Measurements from ENCODE around the gene ATXN7L1.

Gene ATXN7L1

DNA sequence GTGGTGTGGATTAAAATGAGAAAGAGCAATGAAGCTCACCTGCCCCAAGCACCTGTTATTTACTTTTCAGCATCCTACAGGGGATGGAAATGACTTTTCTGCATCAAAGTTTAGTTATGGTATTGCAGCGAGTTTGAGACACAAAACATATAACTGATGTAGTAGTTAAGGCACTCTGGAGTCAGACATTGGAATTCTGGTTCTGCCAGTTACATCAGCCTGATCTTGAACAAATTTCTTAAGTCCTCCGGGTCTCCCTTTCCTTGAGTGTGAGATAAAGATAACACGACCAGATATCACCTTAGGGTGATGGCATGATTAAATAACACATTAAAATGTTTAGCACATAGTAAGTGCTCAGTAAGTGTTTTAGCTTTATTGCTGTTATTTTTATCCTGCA, 97.4 kb downstream of the ATXN7L1 start:
- DNase-seq (ENCODE audit: low spot score) = no peak

DNA sequence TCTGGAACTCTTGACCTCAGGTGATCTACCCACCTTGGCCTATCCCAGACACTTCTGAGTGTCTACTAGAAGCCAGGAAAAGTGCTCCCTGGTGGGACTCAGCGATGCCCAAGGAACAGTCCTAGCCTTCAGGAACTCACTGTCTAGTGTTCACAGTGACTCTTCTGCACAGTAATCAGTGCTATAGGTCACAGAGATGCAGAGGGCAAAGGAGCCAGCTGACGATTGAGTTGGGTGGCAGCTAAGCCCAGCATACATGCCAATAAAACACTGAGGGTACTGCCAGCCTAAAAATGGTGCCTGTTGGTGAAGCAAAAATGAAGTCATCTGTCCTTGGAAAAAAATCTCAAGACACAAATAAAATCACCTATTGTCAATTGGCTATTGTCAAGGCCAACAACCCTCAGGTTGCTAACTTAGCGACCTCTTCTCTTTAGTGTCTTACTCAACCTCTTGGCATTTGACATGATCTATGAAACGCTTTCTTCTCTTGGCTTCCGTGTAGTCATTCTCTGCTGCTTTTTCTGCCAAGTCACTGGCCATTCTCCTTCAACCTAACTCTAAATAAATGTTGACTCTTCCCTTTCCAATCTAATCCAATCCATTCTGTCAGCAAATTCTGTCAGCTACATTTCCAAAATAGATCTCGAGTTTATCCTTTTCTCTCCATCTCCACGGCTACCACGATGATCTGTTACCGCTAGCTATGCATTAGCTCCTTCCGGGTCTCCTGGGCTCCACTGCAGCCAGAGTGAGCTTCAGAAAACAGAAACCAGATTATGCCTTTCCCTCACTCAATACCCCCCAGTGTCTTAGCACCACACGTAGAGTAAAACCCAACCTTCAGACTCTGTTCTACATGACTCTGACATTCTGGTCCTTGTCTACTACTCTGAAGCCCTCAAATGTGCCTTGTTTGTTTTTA, 99.2 kb downstream of the ATXN7L1 start:
- no peak for DNase-seq (ENCODE audit: low spot score)

DNA sequence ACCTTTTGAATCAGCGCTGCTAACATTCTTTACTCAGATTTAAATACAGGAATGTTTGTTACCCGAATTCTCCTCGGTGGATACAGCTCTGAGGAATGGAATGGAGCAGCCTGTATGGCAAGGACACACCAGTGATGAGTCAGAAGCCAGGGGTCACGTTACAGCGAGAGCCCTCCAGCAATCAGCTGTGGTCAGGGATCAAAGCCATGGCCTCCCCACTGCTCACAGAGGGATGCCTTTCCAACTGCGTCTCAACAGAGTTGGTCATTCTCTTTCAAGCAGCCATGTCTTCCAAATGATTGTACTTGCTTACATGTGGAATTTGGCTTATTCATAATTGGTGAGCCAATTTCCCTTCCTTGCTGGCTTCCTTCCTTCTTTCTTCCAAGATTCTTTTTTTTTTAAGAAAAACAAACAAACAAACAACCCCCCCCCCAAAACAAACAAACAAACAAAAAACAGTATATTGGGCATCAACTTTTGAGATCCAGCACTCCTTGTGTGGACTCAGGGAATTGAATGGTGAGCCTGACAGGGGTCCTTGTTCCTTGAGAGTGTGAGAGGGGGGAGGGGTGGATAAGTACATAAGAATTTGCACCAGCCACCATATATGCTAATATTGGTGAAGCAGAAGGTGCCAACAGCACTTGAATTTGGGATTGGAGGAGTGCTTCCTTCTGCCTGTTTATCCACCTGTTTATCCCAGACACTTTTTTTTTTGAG, 100.2 kb downstream of the ATXN7L1 start:
- DNase-seq (ENCODE audit: low spot score) = peak; percentile 91

- DNase-seq (ENCODE audit: low spot score) = no peak
Observed at GRCh38 chr7:105775580-105775979, 100.8 kb downstream of the ATXN7L1 start.

DNA sequence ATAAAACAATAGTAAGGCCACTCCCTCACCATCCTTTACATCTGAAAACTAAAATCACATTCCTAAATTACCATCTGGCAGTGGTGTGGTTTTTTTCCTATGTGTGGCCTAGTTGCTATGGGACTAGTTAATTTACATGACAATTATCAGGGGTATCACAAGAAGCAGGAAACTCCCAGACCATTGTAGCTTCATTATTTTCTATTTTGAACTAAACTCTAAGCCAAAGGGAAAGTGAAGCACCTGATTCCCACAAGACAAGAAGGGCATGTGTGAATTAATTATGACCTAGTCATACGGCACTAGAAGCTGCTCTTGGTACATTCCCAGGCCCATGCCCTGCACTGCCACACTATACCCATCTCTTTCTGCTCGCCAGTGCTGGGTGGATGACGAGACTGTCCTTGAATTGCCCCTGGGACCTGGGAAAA, 103.4 kb downstream of the ATXN7L1 start:
- DNase-seq (ENCODE audit: low spot score) = no peak

DNA sequence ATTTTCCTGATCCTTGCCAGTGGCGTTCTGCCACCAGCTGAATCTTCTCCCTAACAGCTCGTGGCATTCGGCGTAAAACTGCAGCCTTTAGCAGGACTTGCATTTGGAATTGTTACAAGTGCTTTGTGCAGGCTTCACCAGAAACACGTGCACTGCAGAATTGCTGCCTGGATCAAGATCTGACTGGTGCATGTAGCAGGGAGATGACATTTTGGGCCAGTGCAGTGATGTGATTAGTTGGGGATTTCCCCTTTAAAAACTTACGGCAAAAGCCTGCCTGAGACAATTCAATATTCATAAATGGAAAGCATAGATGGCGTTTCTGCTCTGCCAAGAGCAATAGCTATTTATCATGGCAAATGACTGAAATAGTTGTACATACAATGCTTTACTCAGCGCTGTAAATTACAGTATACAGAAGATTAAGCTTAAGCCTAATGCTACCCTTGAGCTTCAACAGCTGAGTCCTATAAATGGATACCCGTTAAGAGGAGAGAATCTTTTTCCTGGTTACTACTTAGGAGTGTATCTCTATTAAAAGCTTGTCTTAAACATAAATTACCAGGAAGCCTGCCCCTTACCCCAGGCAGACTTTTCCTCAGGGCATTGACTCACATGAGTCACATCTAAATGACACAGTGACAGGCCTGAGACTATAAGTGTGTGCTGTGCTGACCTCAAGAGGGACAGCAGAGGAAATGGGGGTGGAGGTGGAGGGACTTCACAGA, 106.3 kb downstream of the ATXN7L1 start:
- peak; percentile 17 for DNase-seq (ENCODE audit: low spot score)

DNA sequence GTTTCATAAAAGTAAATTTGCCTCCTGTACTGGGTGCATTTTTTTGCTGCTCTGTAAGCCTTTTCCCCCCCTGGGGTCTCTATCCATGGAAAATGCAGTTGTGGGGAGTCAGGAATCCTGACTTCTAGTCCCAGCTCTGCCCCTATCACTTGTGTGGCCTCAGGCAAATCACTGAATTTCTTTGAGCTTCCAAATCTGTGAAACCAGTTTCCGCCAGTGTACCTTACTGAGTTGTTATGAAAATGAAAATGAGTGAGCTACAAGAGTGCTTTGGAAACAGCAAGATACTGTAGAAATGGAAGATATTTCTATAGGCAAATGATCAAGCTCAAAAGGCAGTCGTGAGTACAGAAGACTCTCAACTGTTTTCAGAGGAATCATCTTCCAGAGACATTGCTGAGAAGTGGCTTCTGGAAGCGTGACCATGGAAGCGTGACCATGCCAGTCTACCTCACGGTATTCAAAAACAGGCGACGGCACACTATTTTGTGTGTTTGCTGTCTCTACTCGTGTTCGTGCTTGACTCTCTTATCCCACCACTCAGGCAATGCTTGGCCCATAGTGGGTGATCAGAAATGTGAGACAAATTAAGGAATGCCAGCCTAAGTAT, 107.4 kb downstream of the ATXN7L1 start:
- no peak for DNase-seq (ENCODE audit: low spot score)

- DNase-seq (ENCODE audit: low spot score) = no peak
Observed at GRCh38 chr7:105768117-105768516, 108.3 kb downstream of the ATXN7L1 start.

GRCh38 chr7:105766421-105767073, 109.9 kb downstream of the ATXN7L1 start:
- DNase-seq (ENCODE audit: low spot score) = no peak

- no peak for DNase-seq (ENCODE audit: low spot score)
Observed at GRCh38 chr7:105765846-105766245, 110.6 kb downstream of the ATXN7L1 start.

GRCh38 chr7:105764506-105764905, 111.9 kb downstream of the ATXN7L1 start:
- DNase-seq (ENCODE audit: low spot score) = no peak

DNA sequence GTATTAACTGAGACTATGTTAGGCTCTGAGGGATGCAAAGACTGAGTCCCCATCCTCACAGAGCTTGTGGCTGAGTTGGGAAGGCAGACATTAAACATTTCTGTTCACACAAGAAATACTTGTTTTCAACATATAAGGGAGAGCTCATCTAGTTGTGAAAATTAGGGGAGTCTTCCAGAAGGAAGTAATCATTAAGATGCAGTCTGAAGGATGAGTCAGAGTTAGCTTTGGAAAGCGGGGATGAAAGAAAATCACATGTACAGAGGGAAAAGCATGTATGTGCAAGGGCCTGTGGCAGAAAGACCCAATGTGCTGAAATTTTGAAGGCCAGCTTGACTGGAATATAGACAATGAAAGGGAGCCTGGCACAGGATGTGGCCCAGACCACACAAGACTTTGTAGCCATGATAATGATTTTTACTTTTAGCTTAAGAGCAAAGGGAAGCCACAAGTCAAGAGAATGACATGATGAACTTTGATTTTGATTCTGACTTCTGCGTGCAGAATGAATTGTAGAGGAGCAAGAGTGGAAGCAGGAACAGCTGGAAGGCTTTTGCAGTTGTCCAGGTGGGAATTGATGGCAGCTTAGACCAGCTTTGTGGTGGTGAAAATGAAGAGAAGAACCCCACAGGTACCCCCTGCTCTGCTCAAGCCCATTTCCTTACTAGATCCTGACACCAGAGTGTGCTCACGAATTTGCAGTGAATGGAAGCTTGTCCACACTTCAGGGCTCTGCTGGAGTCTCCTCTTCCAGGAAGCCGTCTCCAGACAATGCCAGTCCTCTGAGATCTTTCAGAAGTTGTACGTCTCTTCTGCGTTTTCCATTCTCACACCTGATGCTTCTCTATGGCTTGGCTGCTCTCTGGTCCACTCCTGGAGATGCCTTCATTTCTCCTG, 115.6 kb downstream of the ATXN7L1 start:
- no peak for DNase-seq (ENCODE audit: low spot score)

DNA sequence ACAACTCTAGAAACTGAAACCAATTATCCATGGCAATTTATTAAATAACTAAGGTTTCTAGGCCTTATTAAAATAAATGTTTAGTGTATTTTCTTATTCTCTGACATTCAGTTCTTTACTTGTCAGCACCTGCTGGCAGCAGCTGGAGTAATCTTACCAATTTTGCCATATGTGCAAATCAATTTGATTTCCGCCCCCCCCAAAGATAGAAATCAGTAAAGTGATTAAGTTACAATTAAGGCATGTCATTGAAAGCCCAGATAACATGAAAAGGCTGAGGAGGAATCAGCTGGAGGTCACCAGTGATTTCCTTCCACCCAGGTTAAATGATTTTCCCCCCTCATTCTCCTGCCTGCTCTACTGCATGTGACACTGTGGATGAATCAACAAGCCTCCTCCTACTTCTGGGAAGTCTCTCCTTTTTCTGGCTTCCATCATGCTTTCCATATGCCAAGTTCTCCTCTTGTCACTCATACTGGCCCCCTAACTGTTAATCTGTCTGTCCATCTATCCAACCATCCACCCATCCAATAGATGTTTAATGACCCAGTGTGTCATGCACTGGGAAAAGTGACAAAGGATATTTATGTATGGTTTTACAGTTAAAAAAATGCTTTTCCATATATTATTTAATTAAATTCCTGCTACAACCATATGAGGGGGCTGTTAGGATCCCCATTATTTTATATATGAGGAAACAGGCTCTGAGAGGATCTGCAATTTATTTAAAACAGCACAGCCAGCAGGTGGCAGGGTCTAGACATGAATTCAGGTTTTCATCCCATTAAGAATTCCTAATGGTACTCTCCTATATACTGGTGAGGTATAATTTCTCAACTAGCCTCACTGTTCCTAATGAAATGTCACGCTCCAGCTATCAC, 116.5 kb downstream of the ATXN7L1 start:
- peak; percentile 23 for DNase-seq (ENCODE audit: low spot score)

- DNase-seq (ENCODE audit: low spot score) = no peak
Observed at GRCh38 chr7:105756367-105756766, 120.0 kb downstream of the ATXN7L1 start.

DNA sequence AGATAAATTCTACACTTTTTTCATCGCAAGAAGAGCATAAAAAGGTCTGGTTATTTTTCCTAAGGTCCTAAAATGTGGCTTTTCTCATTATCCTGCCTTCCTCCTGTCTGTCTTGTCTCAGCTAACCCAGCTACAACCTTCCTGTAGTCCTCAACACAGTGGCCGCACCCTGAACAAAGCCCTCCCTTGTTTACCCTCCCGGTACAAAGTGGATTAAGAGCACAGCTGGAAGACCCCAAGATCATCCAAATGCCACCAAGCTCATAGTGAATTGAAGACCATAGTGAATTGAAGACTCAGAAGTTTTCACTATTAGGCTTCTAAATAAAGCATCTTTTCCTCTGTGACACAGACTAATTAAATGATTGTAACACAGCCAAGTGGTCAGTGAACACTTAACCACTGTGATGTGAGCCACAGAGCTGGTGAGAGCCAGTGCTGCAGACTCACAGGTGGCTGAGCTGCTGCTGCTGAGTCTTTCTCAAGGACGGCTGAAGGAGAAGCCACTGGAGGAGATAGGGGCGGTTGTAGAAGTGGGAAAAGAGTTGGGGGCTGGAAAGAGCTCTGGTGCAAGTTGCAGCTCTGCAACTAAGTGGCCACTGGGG, 123.6 kb downstream of the ATXN7L1 start:
- DNase-seq (ENCODE audit: low spot score) = no peak

DNA sequence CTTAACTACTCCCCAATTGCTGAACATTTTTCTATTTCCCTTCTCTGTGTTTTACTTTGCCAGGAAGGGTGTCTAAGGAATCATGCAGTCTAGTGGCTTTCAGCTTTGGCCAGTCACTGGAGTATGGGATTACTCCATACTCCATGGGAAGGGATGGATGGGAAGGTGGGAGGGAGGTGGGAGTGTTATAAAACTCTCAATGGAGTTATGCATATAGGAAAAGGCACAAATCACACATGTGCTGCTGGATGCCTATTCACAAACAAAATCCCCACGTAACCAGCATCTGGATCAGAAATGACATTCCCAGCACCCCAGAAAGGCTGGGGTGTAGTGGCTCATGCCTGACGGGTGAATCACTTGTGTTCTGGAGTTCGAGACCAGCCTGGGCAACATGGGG, 125.3 kb downstream of the ATXN7L1 start:
- no peak for DNase-seq (ENCODE audit: low spot score)

DNA sequence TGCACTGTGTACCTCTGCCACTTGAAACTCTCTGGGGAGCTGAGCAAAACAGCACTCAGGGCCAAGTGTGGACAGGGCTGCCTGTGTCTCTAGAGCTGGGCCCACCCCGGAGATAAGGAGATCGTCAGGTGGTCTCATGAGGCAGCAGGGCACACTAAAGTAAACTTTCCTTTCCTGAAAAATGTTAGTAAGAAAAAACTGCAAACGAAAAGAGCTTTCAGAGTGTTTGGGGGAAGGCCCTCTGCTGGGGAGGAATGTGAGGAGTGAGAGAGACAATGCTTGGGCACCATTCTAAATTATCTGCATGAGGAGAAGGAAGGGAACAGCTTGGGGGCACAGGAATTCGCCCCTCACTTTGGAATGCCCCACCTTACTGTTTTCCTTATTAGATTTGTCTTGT, 127.7 kb downstream of the ATXN7L1 start:
- no peak for DNase-seq (ENCODE audit: low spot score)

DNA sequence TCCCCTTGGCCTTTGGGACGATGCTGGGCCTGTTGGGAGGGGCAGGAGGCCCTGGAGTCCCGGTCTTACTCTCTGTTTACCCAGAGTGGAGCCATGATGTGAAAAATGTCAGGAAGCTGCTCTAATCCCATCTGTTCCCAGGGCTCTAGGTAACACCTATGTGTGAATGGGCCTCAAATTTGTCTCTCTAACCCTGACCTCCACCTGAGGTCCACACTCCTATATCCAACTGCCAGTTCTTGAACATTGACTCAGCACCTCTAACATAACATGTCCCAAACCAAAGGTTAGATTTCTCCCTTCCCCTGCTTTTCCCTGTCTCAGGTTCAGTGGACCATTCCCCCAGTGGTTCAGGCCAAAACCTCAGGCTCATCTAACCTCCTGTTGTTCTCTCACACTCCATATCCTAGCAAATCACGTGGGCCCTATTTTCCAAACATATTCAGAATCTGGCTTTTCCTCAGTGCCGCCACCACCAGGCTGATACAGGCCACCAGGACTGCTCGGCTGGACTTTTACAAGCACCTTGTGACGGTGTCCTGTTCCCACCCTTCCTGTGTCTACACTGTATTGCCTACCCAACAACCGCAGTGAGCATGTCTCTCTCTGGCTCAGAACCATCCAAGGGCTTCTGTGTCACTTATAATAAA, 130.6 kb downstream of the ATXN7L1 start:
- no peak for DNase-seq (ENCODE audit: low spot score)

- DNase-seq (ENCODE audit: low spot score) = no peak
Observed at GRCh38 chr7:105744258-105744657, 132.1 kb downstream of the ATXN7L1 start.
